HTERT RPE-1 (cell line): ENCODE results near the gene SLC49A4.

Source experiments
- in situ Hi-C: fragments of 300-500 bp; cut with MboI; formaldehyde crosslinking; loops from 4 replicates; pipeline ENCODE4 v1.14.3; 2020; ENCODE audit warnings: low sequenced_read_pairs

Gene SLC49A4

GRCh38 chr3:122927726-122928125 is 132.9 kb downstream of the SLC49A4 start:
- in situ Hi-C loops: no loop called here

GRCh38 chr3:122928396-122929187 is 133.7 kb downstream of the SLC49A4 start:
- in situ Hi-C loops: no loop called here

- in situ Hi-C loops: no loop called here
Measured at GRCh38 chr3:122929188-122930062, 134.6 kb downstream of the SLC49A4 start.

GRCh38 chr3:122930063-122930997 is 135.5 kb downstream of the SLC49A4 start:
- in situ Hi-C loops: no loop called here
